Osteoblast (primary cell): ENCODE data around the gene SKIC8. TPM values are rescaled to one million over a fixed set of nuclear protein-coding genes. Genes with fewer than 3 reads are reported as not detected.
"Not testable (repeated sequence)": the region's sequence is repeated elsewhere in the genome, so short reads cannot be mapped to it uniquely, and the experiment has no call there.

ENCODE experiments used
- DNase-seq: peaks from one replicate; pipeline ENCODE4 v3.0.0; 2011; ENCODE audit warnings: low spot score, mixed read lengths; ENCODE audit not compliant: insufficient read length; ENCODE audit errors: missing footprints
- H2AFZ ChIP-seq: 2 replicates; pipeline ENCODE4 v1.6.0; 2011; ENCODE audit warnings: mild to moderate bottlenecking, low read length
- H3K27ac ChIP-seq: 2 replicates; pipeline ENCODE4 v1.5.1; 2011; ENCODE audit warnings: mild to moderate bottlenecking, low read depth, low read length, moderate library complexity
- H3K27me3 ChIP-seq: 2 replicates; pipeline ENCODE4 v1.6.0; 2012; ENCODE audit warnings: mild to moderate bottlenecking, control low read depth, inconsistent platforms, low read length, moderate library complexity; ENCODE audit not compliant: insufficient read depth
- H3K36me3 ChIP-seq: 2 replicates; pipeline ENCODE4 v1.5.1; 2011; ENCODE audit warnings: mild to moderate bottlenecking, low read length, control low read depth, moderate library complexity; ENCODE audit not compliant: insufficient read depth
- H3K4me1 ChIP-seq: 2 replicates; pipeline ENCODE4 v1.5.1; 2011; ENCODE audit warnings: mild to moderate bottlenecking, low read length, control low read depth, moderate library complexity; ENCODE audit not compliant: insufficient read depth
- H3K4me2 ChIP-seq: 2 replicates; pipeline ENCODE4 v1.6.0; 2011; ENCODE audit warnings: mild to moderate bottlenecking, low read length; ENCODE audit not compliant: insufficient read depth
- H3K4me3 ChIP-seq: fragments of 200-600 bp; sonication (generic); 3 replicates; pipeline ENCODE4 v1.5.1; 2012; ENCODE audit warnings: mild to moderate bottlenecking, low read length, inconsistent platforms; ENCODE audit not compliant: insufficient read depth
- H3K79me2 ChIP-seq: 2 replicates; pipeline ENCODE4 v1.6.0; 2012; ENCODE audit warnings: mild to moderate bottlenecking, low read length, control low read depth, inconsistent platforms; ENCODE audit not compliant: insufficient read depth
- H3K9me3 ChIP-seq: 2 replicates; pipeline ENCODE4 v1.5.1; 2011; ENCODE audit warnings: low read depth, low read length, control low read depth
- H4K20me1 ChIP-seq: 2 replicates; pipeline ENCODE4 v1.6.0; 2012; ENCODE audit warnings: mild to moderate bottlenecking, low read length, control low read depth; ENCODE audit not compliant: insufficient read depth
- CTCF ChIP-seq: IDR thresholded peaks from 2 replicates; pipeline ENCODE4 v1.5.1; 2011; ENCODE audit warnings: mild to moderate bottlenecking, low read depth, low read length, moderate library complexity; ENCODE audit errors: extremely low read depth
- total RNA-seq: library from RNA; depleted of rRNA; stranded (reverse); fragments of >200 nt; gene quantifications from 2 replicates; pipeline ENCODE4 v1.2.3, GENCODE V29; 2012

The SKIC8 gene
- total RNA-seq, 1 donor, result 62.6 TPM

GRCh38 chr15:78249131-78249530, 50.3 kb downstream of the SKIC8 start:
- H3K9me3 ChIP-seq, result no peaks in the 10 kb centered on the region
- TF ChIP-seq CTCF, result no peak
- no peaks in the 10 kb centered on the region for H3K36me3 ChIP-seq
- H3K4me2 ChIP-seq, result no peak overlapping the region
- H4K20me1 ChIP-seq, result no peaks in the 10 kb centered on the region
- no peak overlapping the region for H3K27ac ChIP-seq
- H3K27me3 ChIP-seq, result peaks cover 3% of the 10 kb centered on the region
- no peaks in the 10 kb centered on the region for H3K4me1 ChIP-seq
- DNase-seq, result no peak
- H3K79me2 ChIP-seq, result no peaks in the 10 kb centered on the region
- H3K4me3 ChIP-seq, result no peak overlapping the region
- no peak overlapping the region for H2AFZ ChIP-seq

- Histone ChIP-seq H2AFZ (no peak overlapping the region), H3K36me3 (no peaks in the 10 kb centered on the region), H3K4me1 (no peaks in the 10 kb centered on the region), H3K27ac (no peak overlapping the region), H3K4me3 (no peak overlapping the region), H3K4me2 (no peak overlapping the region), H4K20me1 (no peaks in the 10 kb centered on the region), H3K27me3 (peaks cover 3% of the 10 kb centered on the region), H3K9me3 (no peaks in the 10 kb centered on the region), H3K79me2 (no peaks in the 10 kb centered on the region)
- TF ChIP-seq CTCF, result no peak
- no peak for DNase-seq
Measured at GRCh38 chr15:78247911-78248310, 51.5 kb downstream of the SKIC8 start.

GRCh38 chr15:78245976-78246620, 53.3 kb downstream of the SKIC8 start:
- not testable (repeated sequence) for H3K79me2 ChIP-seq, H3K4me1 ChIP-seq, H4K20me1 ChIP-seq, H3K36me3 ChIP-seq, H2AFZ ChIP-seq, DNase-seq, H3K27me3 ChIP-seq, H3K4me2 ChIP-seq, H3K27ac ChIP-seq, H3K9me3 ChIP-seq, H3K4me3 ChIP-seq

GRCh38 chr15:78245392-78245791, 54.0 kb downstream of the SKIC8 start:
- not testable (repeated sequence) for H4K20me1 ChIP-seq, H3K27ac ChIP-seq, H3K27me3 ChIP-seq, H2AFZ ChIP-seq, H3K4me1 ChIP-seq, H3K4me3 ChIP-seq, DNase-seq, H3K9me3 ChIP-seq, H3K36me3 ChIP-seq, H3K4me2 ChIP-seq, H3K79me2 ChIP-seq

- H3K4me2 ChIP-seq, result no peak overlapping the region
- no peak overlapping the region for H3K27ac ChIP-seq
- no peaks in the 10 kb centered on the region for H3K27me3 ChIP-seq
- no peaks in the 10 kb centered on the region for H3K79me2 ChIP-seq
- no peak overlapping the region for H3K4me3 ChIP-seq
- no peaks in the 10 kb centered on the region for H4K20me1 ChIP-seq
- TF ChIP-seq CTCF, result no peak
- H2AFZ ChIP-seq, result no peak overlapping the region
- no peaks in the 10 kb centered on the region for H3K4me1 ChIP-seq
- no peaks in the 10 kb centered on the region for H3K36me3 ChIP-seq
- H3K9me3 ChIP-seq, result no peaks in the 10 kb centered on the region
- DNase-seq, result no peak
Measured at GRCh38 chr15:78244893-78245292, 54.5 kb downstream of the SKIC8 start.
